HUDEP-2 (cell line): ENCODE measurements around the gene MAPK13.
"Not testable (repeated sequence)": the region's sequence is repeated elsewhere in the genome, so short reads cannot be mapped to it uniquely, and the experiment has no call there.

Experiments
- DNase-seq, 76 experiments: peaks; one replicate each; lab custom pipeline; 2025; ENCODE audit not compliant: unreplicated experiment in 76 of 76; lab: John Stamatoyannopoulos, UW

MAPK13 gene

DNA sequence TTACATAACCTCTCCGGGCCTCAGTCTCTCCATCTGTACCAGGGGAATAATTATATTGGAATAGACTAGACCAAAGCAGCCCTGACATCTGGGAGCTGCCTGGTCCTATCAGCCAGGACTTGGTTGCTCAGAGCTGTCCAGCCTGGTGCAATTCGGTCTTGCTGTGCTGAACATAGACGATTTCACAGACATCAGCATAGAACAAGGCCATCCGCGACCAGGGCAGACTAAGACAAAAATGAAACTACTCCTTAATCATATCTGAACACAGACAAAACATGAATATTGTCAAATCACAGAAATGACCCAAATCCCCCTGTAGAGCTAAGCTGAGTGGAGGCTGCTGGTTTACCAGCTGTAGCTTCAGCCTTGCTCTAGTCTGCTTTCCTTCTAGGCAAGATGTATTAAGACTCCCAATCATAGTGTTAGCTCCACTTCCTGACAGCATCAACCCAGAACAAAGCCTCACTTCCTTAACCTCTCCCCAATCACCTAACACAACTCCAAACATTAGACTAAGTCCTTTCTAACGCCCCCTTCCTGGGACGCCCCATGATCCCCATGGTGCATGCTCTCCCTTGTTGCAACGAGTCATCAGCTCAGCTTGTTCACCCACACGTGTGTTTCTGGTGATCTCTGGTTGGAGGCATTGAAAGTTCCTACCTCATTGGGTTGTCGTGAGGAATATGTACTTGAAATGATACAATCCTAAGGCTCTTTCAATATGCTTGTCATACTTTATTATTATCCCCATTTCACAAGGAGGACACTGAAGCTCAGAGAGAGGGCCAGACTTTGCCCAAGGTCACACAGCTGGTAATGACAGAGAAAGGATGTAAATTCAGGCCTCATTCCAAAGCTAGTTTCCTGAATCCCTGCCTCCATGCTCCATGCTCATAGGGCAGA, 3.5 kb upstream of the MAPK13 start:
- no peak for DNase-seq

DNA sequence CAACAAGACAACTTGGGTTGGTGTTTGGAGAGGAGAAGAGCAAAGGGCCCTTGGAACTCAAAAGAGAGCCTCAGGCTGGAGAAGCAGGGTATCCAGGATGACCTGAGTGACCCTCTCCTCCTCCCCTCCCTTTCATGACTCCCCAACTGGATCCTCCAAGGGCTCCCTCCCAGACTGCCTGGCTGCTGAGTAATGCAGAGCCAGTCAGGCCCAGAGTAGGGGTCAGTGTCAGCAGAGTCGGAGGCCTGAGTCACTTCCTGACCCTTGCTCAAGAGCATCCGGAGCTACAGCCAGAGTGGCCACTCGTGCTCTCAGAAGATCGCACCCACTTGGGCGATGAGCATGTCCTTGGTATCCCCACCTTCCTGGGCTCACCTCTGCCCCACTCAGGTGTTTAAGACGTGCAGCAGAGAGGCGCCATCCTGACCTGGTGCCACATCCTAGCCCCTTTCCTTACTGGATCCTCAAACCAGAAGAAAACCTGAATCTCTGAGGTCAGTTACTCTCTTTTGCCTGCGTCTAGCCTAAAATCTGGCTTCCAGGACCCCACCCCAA, 2.8 kb upstream of the MAPK13 start:
- no peak for DNase-seq

DNA sequence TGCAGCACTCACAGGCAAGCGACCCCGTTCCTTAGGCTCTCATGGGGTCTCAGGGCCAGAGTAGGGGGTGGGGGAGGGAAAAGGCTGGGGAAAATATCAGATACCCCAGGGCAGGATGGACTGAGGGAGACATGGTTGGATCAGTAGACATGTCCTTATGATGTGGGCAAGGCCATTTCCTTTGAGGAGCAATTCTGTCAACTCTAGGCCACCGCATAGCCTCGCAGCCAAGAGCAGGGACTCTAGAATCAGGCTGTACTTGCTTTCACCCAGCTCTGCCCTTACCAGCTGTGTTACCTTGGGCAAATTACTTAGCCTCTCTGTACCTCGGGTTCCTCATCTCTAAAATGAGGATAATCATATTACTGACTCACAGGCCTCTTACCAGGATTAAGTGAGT, 2.2 kb upstream of the MAPK13 start:
- no peak for DNase-seq

DNA sequence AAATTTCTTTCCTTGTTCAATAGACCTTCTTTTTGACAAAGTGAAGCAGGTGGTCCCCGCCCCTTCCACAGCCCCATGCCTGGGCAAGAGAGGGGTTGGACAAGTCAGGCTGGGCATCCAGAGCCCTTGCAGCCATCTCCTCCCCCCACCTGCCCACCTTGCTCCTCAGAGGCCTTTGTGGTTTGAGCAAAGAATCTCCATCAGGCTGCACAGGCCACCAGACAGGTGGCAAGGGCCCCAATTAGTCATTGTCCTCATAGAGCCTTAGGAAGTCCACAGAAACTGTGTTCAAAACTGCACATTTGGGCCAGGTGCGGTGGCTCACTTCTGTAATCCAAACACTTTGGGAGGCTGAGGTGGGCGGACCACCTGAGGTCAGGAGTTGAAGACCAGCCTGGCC, 1.5 kb upstream of the MAPK13 start:
- DNase-seq: no peak

DNA sequence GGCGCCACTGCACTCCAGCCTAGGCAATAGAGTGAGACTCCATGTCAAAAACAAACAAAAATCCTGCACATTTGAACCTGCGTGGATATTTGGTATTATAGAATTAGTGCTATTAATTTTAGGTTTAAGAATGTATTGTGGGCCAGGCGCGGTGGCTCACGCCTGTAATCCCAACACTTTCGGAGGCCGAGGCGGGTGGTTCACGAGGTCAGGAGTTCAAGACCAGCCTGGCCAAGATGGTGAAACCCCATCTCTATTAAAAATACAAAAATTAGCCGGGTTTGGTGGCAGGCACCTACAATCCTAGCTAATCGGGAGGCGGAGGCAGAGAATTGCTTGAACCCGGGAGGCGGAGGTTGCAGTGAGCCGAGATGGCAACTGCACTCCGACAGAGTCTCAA, 979 bp upstream of the MAPK13 start:
- DNase-seq: not testable (repeated sequence)

DNA sequence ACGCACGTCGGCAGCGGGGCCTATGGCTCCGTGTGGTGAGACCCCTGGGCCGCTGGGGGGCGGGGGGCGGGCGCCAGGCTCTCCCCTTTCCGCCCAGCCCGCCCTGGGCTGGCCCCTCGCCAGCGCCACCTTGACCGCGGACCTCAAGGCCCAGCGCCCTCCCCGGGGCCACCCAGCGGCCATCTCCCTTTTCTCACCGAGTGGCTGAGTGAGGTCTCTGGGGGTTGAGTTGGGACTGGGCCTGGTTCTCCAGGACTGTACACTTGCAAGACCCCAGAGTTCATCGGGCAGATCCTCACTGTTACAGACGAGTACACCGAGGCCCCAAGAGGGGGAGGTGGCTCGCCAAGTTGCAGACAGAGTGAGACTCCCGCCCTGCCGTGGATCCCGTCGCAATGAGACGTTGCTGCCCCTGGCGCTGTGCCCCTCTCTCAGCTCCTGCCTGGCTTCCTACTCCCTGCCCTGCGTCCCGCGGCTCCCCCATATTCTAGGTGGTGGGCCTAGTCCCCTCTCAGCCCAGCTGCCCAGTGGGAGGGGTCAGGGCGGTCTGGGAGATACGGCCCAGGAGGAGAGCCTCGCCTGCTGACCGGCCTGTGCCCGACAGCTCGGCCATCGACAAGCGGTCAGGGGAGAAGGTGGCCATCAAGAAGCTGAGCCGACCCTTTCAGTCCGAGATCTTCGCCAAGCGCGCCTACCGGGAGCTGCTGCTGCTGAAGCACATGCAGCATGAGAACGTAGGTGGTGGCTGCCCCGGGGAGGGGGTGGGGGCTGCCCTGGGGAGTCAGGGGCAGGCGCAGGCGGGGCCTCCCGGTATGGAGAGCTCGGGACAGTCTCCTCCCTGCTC, 576 bp downstream of the MAPK13 start:
- no peak for DNase-seq

DNA sequence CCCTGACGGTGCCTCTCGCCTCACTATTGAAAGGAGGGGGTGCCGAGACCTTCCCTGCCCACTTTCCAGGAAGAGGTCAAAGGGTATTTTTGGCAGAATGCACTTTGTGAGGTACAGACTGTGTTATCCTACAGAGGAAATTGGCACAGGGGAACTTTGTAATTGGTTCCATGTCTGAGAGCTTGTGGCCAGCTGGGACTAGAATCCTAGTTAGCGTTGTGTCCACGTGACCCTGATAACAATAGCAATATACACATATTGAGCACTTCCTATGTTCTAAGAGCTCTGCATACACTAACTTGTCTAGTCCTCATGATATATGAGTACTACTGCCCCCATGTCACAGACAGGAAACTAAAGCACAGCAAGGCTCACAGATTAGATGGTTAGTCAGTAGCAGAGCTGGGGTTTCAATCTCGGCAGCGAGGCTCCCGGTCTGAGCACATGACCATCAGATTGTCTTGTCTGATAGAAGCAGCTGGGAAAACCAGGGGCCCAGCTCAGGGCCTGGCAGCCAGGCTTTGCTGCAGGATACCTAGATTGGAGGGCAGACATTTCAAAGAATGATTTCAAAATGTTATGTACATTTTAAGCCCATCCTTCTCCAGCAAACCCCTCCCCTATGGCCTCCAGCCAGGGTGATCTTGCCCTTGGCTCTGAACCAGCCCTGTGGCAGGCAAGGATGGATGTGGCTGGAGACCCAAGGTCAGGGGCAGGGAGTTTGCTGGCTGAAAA, 1.4 kb downstream of the MAPK13 start:
- peak in 48 of 76 experiments; percentile 16 to 82 (median 45) for DNase-seq

DNA sequence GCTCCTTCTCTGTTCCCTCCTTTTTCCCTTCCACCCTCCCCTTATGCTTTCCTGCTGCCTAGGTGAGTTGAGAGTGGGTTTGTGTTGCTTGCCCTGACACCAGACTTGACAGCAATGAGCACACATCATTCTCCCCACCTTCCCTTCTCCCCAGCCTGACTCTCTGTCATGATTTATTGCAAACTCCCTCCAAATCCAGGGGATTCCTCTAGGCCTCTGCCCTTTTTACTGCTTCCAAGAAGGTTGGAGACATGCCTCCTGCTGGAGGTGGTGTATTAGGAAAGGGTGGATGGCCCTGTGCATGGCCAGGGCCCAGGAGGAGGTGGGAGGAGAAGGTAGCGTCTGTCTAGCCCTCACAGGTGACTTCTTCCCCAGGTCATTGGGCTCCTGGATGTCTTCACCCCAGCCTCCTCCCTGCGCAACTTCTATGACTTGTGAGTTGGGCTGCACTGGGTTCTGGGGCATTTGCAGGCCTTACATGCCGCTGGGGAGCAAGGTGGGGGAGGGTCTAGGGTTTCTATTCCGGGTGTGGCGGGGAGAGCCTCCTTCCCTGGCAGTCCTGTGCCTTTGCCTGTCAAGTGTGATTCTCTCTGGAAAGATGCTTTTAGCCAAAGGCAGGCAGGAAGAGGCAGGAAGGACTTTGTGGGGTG, 2.1 kb downstream of the MAPK13 start:
- DNase-seq: no peak

DNA sequence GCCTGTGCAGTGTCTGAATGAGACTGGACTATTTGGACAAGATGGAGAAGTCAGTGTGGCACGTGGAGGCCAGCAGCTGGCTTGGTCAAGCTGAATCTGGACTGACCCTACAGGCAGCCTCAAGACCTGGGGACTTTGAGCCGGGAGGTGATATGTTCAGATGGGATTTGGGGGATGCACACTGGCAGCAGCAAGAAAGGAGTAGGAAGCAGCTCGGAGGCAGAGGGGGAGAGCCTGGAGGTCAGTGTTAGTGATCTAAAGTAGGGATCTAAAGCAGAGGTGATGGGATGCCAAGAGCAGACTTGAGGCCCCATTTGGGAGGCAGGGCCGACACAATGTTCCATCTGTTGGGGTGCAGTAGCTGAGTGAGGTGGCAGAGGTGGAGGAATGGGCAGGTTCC, 2.8 kb downstream of the MAPK13 start:
- no peak for DNase-seq

DNA sequence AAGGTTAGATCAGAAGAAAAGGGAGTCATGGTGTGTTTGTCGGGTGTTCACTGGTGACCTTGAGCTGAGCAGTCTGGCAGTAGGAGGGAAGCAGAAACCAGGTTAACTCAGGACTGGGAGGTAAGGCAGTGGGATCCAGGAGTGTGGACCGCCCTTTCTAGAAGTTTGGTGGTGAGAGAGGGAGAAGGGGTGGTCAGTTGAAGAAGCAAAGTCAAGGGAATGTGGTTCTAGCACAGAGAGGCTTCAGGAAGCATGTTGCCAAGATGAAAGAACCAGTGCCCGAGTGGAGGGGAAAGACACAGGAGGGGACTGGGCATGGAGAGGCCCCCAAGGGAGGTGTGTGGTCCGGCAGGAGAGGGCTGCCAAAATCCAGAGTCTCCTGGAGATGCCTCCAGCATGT, 3.6 kb downstream of the MAPK13 start:
- no peak for DNase-seq

DNA sequence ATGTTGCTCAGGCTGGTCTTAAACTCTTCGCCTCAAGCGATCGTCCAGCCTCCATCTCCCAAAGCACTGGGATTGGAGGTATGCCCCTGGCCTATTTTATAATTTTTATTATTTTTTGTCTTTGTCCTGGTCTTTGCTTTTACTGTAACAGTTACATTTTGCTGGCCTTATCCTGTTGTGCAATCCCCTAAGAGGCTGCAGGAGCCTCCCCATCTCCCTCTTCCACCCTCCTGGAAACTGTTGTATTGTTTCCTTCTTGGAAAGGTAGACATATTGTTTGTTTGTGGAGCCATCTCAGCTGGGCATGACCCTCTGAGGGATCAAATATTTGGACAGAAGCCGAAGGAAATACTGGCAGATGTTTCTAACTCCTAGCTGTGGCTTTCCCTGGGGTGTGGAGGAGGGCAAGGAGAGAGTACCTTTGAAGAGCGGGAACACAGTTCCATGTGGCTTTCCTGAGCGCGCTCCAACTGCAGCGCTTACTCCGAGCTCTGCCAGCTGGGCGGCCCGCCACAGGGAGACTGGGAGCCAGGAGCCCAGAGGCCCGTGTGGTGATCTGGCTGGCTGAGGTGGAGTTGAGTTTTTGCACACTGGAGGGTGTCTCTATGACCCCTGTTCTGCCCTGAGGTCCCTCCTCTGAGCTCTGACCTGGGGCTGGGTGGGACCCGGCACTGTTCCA, 4.9 kb downstream of the MAPK13 start:
- no peak for DNase-seq

DNA sequence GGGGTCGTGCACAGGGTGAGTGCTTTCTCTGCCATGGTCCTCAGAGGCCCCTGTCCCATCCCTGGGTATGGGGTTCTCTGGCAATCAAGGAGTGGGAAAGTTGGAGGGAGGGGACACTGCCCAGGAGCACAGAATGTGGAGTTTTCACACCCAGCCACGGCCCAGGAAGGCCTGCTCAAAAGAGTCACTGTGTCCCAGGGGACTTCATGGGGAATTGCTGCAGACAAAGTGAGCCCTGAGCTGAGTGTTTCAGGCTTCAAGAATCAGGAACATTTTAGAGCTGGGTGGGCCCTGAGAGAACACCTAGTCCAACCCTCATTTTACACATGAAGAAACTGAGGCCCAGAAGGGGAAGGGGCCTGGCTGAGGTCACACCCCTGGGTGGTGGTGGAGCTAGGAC, 5.7 kb downstream of the MAPK13 start:
- DNase-seq: no peak

DNA sequence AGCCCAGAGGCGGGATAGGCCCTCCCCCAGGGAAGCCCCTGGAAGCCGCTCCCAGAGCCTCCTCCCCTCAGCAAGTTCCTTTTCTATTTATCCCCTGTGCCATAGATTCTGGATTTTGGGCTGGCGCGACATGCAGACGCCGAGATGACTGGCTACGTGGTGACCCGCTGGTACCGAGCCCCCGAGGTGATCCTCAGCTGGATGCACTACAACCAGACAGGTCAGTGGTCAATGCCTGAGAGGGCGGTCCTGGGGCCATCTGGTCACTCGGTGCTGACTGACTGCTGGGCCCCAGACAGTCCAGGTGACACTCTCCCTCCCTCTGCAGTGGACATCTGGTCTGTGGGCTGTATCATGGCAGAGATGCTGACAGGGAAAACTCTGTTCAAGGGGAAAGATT, 6.2 kb downstream of the MAPK13 start:
- DNase-seq: no peak

DNA sequence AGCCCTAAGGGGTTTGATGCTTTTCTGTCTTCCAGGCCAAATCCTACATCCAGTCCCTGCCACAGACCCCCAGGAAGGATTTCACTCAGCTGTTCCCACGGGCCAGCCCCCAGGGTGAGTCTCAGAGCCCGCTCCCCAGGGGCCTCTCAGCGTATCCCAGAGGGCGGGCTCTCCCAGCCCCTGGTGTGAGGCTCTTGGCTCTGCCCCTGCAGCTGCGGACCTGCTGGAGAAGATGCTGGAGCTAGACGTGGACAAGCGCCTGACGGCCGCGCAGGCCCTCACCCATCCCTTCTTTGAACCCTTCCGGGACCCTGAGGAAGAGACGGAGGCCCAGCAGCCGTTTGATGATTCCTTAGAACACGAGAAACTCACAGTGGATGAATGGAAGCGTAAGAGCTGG, 8.4 kb downstream of the MAPK13 start:
- DNase-seq: no peak

DNA sequence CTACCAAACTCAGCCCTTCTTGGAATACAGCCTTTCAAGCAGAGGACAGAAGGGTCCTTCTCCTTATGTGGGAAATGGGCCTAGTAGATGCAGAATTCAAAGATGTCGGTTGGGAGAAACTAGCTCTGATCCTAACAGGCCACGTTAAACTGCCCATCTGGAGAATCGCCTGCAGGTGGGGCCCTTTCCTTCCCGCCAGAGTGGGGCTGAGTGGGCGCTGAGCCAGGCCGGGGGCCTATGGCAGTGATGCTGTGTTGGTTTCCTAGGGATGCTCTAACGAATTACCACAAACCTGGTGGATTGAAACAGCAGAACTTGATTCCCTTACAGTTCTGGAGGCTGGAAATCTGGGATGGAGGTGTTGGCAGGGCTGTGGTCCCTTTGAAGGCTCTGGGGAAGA, 9.1 kb downstream of the MAPK13 start:
- DNase-seq: peak in 10 of 76 experiments; percentile 14 to 35 (median 18)

DNA sequence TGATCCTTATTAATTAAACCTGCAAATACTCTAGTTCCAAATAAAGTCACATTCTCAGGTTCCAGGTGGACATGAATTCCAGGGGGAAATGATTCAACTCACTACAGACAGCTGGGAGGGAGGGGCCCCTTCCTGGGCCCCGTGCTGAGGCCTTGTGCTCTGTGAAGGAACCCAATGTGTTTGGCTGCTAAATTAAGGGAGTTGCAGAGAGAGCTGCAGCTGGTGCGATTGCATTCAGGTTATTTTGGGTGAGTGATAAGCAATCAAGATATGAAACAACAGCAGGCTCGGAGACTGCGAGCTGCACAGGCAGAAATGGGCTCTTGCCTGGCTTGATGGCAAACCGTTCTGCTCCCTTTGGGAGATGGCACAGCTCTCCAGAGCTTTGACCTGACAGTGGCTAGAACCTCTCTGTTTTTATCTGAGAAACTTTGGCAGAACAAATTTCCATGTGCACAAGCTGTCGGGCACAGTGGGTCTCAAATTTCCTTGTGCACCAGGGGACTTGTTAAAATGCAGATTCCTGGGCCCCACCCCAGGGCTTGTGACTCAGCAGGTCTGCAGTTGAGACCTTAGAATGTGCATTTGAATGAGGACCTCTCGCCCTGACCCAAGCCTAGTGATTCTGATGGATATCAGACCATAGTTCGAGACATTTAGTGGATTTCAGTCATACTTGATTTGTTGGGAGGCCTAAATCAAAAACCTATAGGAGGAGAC, 9.8 kb downstream of the MAPK13 start:
- no peak for DNase-seq

DNA sequence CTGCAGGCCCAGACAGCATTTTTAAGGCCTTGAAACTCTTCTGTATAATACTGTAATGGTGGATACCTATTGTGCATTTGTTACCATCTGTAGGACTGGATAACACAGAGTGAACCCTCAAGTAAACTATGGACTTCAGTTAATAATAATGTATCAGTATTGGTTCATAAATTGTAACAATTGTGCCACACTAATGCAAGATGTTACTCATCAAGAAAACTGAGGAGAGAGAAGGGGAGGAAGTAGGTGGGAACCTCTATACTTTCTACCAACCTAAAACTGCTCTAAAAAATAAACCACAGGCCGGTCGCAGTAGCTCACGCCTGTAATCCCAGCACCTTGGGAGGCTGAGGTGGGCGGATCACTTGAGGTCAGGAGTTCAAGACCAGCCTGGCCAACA, 10.8 kb downstream of the MAPK13 start:
- no peak for DNase-seq

DNA sequence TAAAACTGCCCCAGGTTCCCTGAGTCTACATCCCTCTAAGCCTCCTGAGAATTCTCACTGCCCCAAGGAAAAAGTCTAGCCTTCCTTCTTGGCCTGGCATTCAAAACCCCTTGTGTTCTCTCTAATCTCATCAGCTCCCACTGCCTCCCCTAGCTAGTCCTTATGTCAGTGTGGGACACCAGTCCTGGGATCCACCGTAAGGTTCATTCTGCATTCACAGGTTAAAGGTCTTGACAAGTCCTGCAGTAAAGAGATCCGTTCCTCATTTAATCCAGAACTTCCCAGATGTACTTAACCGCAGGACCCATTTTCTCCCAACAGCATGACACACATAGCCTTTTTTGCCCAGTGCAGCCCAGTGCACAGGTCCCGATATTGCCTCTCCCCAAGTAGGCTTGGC, 11.6 kb downstream of the MAPK13 start:
- no peak for DNase-seq
